HepG2 (cell line): ENCODE measurements around the gene RABGAP1. TPM values are rescaled to one million over a fixed set of nuclear protein-coding genes. Genes with fewer than 3 reads are reported as not detected.

ENCODE experiments used
- ASH2L ChIP-seq: fragments of 300-600, 200-600 bp; sonication (generic); IDR thresholded peaks from 2 replicates; pipeline ENCODE4 v1.7.0; 2017; ENCODE audit warnings: low read depth, mild to moderate bottlenecking, moderate library complexity, mixed read lengths, low read length; ENCODE audit not compliant: insufficient read length
- BORCS8-MEF2B ChIP-seq: sonication (generic); formaldehyde crosslinking; IDR thresholded peaks from 2 replicates; pipeline ENCODE4 v1.8.0; 2022; ENCODE audit warnings: mild to moderate bottlenecking, missing genetic modification reagents
- HDAC1 ChIP-seq: sonication (generic); formaldehyde crosslinking; IDR thresholded peaks from 2 replicates; pipeline ENCODE4 v1.5.1; 2020; ENCODE audit warnings: mild to moderate bottlenecking, missing genetic modification reagents
- ISL2 ChIP-seq: sonication (generic); formaldehyde crosslinking; IDR thresholded peaks from 2 replicates; pipeline ENCODE4 v1.5.0; 2020; ENCODE audit warnings: missing genetic modification reagents
- KLF16 ChIP-seq, 2 experiments: sonication (generic) in 1 of 2; formaldehyde crosslinking in 1 of 2; IDR thresholded peaks; 2 replicates each; pipeline versions ENCODE4 v1.6.1 to v1.8.0; 2016 to 2023; ENCODE audit warnings: missing genetic modification reagents in 2 of 2, missing compliant biosample characterization in 1 of 2
- MTF2 ChIP-seq: sonication (generic); formaldehyde crosslinking; IDR thresholded peaks from 2 replicates; pipeline ENCODE4 v1.5.0; 2020; ENCODE audit warnings: missing genetic modification reagents, borderline replicate concordance
- NR2C2 ChIP-seq: sonication (generic); formaldehyde crosslinking; IDR thresholded peaks from 2 replicates; pipeline ENCODE4 v1.4.0; 2020; ENCODE audit warnings: missing genetic modification reagents, mild to moderate bottlenecking, moderate library complexity, borderline replicate concordance
- POGZ ChIP-seq: sonication (generic); formaldehyde crosslinking; IDR thresholded peaks from 2 replicates; pipeline ENCODE4 v1.4.0; 2020; ENCODE audit warnings: mild to moderate bottlenecking, missing genetic modification reagents
- POLR2AphosphoS5 ChIP-seq: IDR thresholded peaks from 2 replicates; pipeline ENCODE4 v1.6.1; 2012; ENCODE audit warnings: low read depth, low read length
- SRY ChIP-seq: sonication (generic); formaldehyde crosslinking; IDR thresholded peaks from 2 replicates; pipeline ENCODE4 v1.8.0; 2022; ENCODE audit warnings: mild to moderate bottlenecking, missing genetic modification reagents
- ZNF567 ChIP-seq: sonication (generic); formaldehyde crosslinking; IDR thresholded peaks from 2 replicates; pipeline ENCODE4 v1.8.1; 2023; ENCODE audit warnings: mild to moderate bottlenecking, missing genetic modification reagents, borderline replicate concordance
- ZNF782 ChIP-seq: sonication (generic); formaldehyde crosslinking; IDR thresholded peaks from 2 replicates; pipeline ENCODE4 v1.4.0; 2020; ENCODE audit warnings: missing genetic modification reagents, mild to moderate bottlenecking, borderline replicate concordance
- ZNF891 ChIP-seq: sonication (generic); formaldehyde crosslinking; IDR thresholded peaks from 2 replicates; pipeline ENCODE4 v1.5.0; 2020; ENCODE audit warnings: mild to moderate bottlenecking, missing genetic modification reagents
- polyA plus RNA-seq, 8 experiments: library from polyadenylated mRNA; depleted of rRNA in 3 of 8; stranded (reverse) in 7 of 8; unstranded in 1 of 8; fragments of >200 nt; fragmentation: Illumina TruSeq in 4 of 8; extraction: Trizol in 4 of 8; gene quantifications; 2 replicates each; pipeline versions ENCODE4 v1.2.1 to v1.2.3, GENCODE V29; 2011 to 2016; ENCODE audit warnings: low read depth in 4 of 8, missing spikeins in 1 of 8, mixed read lengths in 1 of 8; ENCODE audit not compliant: insufficient read depth in 1 of 8
- total RNA-seq, 5 experiments: library from RNA; depleted of rRNA; stranded (reverse); fragments of >200 nt; fragmentation: Illumina TruSeq; extraction: Trizol; gene quantifications; 2 replicates each; pipeline ENCODE4 v1.2.3, GENCODE V29; 2016; ENCODE audit warnings: low read depth in 1 of 5
- TF ChIP-seq, protein P1 (sequence below): sonication (generic); formaldehyde crosslinking; IDR thresholded peaks from 2 replicates; pipeline ENCODE4 v1.8.0; 2022; ENCODE audit warnings: mild to moderate bottlenecking, missing genetic modification reagents; ENCODE audit not compliant: insufficient replicate concordance
- TF ChIP-seq, protein P2 (sequence below): sonication (generic); formaldehyde crosslinking; IDR thresholded peaks from 2 replicates; pipeline ENCODE4 v1.8.0; 2022; ENCODE audit warnings: missing genetic modification reagents, mild to moderate bottlenecking, borderline replicate concordance
- TF ChIP-seq, protein P3 (sequence below): sonication (generic); formaldehyde crosslinking; IDR thresholded peaks from 2 replicates; pipeline ENCODE4 v1.4.0; 2020; ENCODE audit warnings: mild to moderate bottlenecking, missing genetic modification reagents
- TF ChIP-seq, protein P4 (sequence below): sonication (generic); formaldehyde crosslinking; conservative IDR thresholded peaks from 2 replicates; pipeline ENCODE4 v1.4.0; 2020; ENCODE audit warnings: missing genetic modification reagents

RABGAP1 gene
- total and polyA plus RNA-seq, 2 of the 13 experiments (the other 11 are each of a cell fraction or from before 2014, with no cell fraction given), result 19.1 to 19.3 TPM

DNA sequence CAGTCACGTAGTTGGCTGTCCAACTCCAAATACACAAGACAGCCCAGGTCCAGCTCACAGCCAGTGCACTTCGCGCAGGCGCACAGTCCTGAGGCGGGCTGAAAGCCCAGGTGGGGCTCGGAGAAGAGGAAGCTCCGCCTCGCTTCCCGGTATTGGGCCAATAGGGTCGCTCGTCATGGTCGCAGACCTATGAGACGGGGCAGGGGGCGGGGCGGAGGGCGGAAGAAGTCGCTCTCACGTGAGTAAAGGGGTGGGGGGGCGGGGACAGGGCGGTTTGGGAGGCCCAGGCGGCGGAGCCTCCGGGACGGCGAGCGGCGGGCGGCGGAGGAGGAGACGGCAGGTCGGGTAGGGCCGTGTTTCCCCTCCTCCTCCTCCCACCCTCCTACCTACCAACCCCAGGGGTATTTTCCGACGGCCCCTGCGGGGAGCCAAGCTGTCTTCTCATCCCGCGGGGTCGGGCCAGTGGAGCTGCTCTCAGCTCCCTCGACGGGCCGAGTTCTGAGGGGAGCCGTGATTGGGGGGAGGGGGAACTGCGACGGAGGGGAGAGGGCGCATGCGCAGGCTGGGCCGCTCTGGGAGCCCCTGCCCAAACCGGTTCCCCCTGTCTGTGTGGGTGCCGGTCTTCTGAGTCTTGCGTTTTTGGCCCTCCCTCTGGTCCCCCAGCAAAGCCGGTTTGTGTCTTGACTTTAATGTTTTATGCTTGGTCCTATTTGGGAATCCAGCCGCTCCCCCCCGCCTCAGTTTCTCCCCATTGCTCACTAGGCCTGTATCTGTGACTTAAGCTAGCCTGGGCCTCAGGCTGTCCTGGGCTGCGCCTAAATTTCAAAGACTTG lies at the start of gene RABGAP1 (continued):
- TF ChIP-seq SRY (peak; percentile 88; the same call in 1 of the 2 replicates), ZNF891 (CRISPR knock-in tag) (peak; percentile 81; the same call in 1 of the 2 replicates), ISL2 (CRISPR knock-in tag) (0 out of 2 replicates have a peak, but pooled peaks have one; percentile 39), ASH2L (peak; percentile 49), MTF2 (CRISPR knock-in tag) (no peak), POGZ (CRISPR knock-in tag) (peak; percentile 62; the same call in 1 of the 2 replicates), ZNF782 (CRISPR knock-in tag) (0 out of 2 replicates have a peak, but pooled peaks have one; percentile 14), NR2C2 (CRISPR knock-in tag) (peak; percentile 25; the same call in 1 of the 2 replicates), POLR2AphosphoS5 (peak; percentile 85), KLF16 (CRISPR knock-in tag; IDR thresholded peaks at IDR 0.05) (peak in 1 of 2 experiments; percentile 25; a peak in 1 of 4 replicates), HDAC1 (peak; percentile 8; the same call in 1 of the 2 replicates), BORCS8-MEF2B (CRISPR knock-in tag) (peak; percentile 48; the same call in 1 of the 2 replicates), ZNF567 (no peak; the same call in 1 of the 2 replicates)
- TF ChIP-seq, protein P1, sequence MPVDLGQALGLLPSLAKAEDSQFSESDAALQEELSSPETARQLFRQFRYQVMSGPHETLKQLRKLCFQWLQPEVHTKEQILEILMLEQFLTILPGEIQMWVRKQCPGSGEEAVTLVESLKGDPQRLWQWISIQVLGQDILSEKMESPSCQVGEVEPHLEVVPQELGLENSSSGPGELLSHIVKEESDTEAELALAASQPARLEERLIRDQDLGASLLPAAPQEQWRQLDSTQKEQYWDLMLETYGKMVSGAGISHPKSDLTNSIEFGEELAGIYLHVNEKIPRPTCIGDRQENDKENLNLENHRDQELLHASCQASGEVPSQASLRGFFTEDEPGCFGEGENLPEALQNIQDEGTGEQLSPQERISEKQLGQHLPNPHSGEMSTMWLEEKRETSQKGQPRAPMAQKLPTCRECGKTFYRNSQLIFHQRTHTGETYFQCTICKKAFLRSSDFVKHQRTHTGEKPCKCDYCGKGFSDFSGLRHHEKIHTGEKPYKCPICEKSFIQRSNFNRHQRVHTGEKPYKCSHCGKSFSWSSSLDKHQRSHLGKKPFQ (CRISPR knock-in tag), result peak; percentile 48
- TF ChIP-seq, protein P2, sequence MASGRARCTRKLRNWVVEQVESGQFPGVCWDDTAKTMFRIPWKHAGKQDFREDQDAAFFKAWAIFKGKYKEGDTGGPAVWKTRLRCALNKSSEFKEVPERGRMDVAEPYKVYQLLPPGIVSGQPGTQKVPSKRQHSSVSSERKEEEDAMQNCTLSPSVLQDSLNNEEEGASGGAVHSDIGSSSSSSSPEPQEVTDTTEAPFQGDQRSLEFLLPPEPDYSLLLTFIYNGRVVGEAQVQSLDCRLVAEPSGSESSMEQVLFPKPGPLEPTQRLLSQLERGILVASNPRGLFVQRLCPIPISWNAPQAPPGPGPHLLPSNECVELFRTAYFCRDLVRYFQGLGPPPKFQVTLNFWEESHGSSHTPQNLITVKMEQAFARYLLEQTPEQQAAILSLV (CRISPR knock-in tag), result no peak
- TF ChIP-seq, protein P3, sequence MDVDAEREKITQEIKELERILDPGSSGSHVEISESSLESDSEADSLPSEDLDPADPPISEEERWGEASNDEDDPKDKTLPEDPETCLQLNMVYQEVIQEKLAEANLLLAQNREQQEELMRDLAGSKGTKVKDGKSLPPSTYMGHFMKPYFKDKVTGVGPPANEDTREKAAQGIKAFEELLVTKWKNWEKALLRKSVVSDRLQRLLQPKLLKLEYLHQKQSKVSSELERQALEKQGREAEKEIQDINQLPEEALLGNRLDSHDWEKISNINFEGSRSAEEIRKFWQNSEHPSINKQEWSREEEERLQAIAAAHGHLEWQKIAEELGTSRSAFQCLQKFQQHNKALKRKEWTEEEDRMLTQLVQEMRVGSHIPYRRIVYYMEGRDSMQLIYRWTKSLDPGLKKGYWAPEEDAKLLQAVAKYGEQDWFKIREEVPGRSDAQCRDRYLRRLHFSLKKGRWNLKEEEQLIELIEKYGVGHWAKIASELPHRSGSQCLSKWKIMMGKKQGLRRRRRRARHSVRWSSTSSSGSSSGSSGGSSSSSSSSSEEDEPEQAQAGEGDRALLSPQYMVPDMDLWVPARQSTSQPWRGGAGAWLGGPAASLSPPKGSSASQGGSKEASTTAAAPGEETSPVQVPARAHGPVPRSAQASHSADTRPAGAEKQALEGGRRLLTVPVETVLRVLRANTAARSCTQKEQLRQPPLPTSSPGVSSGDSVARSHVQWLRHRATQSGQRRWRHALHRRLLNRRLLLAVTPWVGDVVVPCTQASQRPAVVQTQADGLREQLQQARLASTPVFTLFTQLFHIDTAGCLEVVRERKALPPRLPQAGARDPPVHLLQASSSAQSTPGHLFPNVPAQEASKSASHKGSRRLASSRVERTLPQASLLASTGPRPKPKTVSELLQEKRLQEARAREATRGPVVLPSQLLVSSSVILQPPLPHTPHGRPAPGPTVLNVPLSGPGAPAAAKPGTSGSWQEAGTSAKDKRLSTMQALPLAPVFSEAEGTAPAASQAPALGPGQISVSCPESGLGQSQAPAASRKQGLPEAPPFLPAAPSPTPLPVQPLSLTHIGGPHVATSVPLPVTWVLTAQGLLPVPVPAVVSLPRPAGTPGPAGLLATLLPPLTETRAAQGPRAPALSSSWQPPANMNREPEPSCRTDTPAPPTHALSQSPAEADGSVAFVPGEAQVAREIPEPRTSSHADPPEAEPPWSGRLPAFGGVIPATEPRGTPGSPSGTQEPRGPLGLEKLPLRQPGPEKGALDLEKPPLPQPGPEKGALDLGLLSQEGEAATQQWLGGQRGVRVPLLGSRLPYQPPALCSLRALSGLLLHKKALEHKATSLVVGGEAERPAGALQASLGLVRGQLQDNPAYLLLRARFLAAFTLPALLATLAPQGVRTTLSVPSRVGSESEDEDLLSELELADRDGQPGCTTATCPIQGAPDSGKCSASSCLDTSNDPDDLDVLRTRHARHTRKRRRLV (CRISPR knock-in tag), result peak; percentile 79; the same call in 1 of the 2 replicates
- TF ChIP-seq, protein P4, sequence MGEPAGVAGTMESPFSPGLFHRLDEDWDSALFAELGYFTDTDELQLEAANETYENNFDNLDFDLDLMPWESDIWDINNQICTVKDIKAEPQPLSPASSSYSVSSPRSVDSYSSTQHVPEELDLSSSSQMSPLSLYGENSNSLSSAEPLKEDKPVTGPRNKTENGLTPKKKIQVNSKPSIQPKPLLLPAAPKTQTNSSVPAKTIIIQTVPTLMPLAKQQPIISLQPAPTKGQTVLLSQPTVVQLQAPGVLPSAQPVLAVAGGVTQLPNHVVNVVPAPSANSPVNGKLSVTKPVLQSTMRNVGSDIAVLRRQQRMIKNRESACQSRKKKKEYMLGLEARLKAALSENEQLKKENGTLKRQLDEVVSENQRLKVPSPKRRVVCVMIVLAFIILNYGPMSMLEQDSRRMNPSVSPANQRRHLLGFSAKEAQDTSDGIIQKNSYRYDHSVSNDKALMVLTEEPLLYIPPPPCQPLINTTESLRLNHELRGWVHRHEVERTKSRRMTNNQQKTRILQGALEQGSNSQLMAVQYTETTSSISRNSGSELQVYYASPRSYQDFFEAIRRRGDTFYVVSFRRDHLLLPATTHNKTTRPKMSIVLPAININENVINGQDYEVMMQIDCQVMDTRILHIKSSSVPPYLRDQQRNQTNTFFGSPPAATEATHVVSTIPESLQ, result no peak
